A172 (cell line): ENCODE measurements around the gene DPH1. TPM values are rescaled to one million over a fixed set of nuclear protein-coding genes. Genes with fewer than 3 reads are reported as not detected.

Experiments
- DNase-seq: peaks from one replicate; pipeline ENCODE4 v3.0.0-alpha.2; 2015; ENCODE audit warnings: low spot score
- total RNA-seq: library from RNA; depleted of rRNA; stranded (reverse); fragments of >200 nt; shearing (Covaris generic); gene quantifications from 2 replicates; pipeline ENCODE4 v1.2.3, GENCODE V29; 2014

Gene DPH1
- total RNA-seq, 1 experiment from 2014 or later = 33.2 TPM

GRCh38 chr17:2027528-2028233 is 2.3 kb upstream of the DPH1 start:
- DNase-seq = no peak

GRCh38 chr17:2028234-2028614 is 1.7 kb upstream of the DPH1 start:
- DNase-seq = no peak

- DNase-seq = no peak
Observed at GRCh38 chr17:2028737-2029136, 1.2 kb upstream of the DPH1 start.

- no peak for DNase-seq
Observed at GRCh38 chr17:2030779-2031163, 818 bp downstream of the DPH1 start.

- no peak for DNase-seq
Observed at GRCh38 chr17:2033153-2033552, 3.2 kb downstream of the DPH1 start.

GRCh38 chr17:2034157-2034556 is 4.2 kb downstream of the DPH1 start:
- peak; percentile 38 for DNase-seq

GRCh38 chr17:2034806-2035540 is 5.0 kb downstream of the DPH1 start:
- peak; percentile 65 for DNase-seq

- DNase-seq = no peak
Observed at GRCh38 chr17:2035541-2036488, 5.9 kb downstream of the DPH1 start.

- DNase-seq = no peak
Observed at GRCh38 chr17:2037155-2037554, 7.2 kb downstream of the DPH1 start.

GRCh38 chr17:2040219-2040827 is 10.4 kb downstream of the DPH1 start:
- no peak for DNase-seq

- DNase-seq = peak; percentile 35
Observed at GRCh38 chr17:2040942-2041560, 11.1 kb downstream of the DPH1 start.

GRCh38 chr17:2041561-2042389 is 11.8 kb downstream of the DPH1 start, which contains the start of gene OVCA2:
Gene OVCA2, plus strand, starts transcription at chr17:2042022. Its CDS starts 26 bp downstream, at chr17:2042048.
- peak; percentile 89 for DNase-seq

GRCh38 chr17:2042390-2042847 is 12.5 kb downstream of the DPH1 start:
- DNase-seq = no peak

GRCh38 chr17:2042933-2043332 is 13.0 kb downstream of the DPH1 start:
- DNase-seq = no peak

- peak; percentile 76 for DNase-seq
Observed at GRCh38 chr17:2043785-2044184, 13.8 kb downstream of the DPH1 start.

- DNase-seq = no peak
Observed at GRCh38 chr17:2044263-2044894, 14.4 kb downstream of the DPH1 start.

- no peak for DNase-seq
Observed at GRCh38 chr17:2047590-2047989, 17.6 kb downstream of the DPH1 start.

- no peak for DNase-seq
Observed at GRCh38 chr17:2048805-2049204, 18.9 kb downstream of the DPH1 start.
